ENCODE data around the gene CREG2. TPM values are rescaled to one million over a fixed set of nuclear protein-coding genes. Genes with fewer than 3 reads are reported as not detected.

The CREG2 gene
- total RNA-seq, 1 experiment from 2014 or later, result 0.21 TPM

DNA sequence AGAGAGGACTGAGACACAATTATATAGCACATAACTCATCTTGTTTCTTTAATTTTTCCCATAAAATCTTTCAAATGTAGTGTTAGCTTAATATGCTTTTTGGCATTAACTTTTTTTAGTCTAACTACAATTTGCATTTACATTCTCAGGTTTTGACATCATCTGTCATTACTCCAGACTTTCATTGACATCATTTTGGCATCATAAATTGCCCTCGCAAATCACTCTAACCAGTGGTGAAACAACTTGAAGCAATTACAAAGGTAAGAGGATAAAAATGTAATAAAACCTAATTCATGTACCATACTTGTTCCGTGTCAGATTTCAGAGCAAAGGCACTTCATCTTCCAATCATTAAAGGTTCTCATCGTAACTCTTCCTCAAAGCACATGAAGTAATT lies 46.2 kb upstream of the CREG2 start:
- Histone ChIP-seq H3K36me3 (ENCODE audit: control insufficient read depth, insufficient read depth, low read length) (no peaks in the 10 kb centered on the region), H3K4me1 (ENCODE audit: control insufficient read depth, insufficient read depth, low read length) (no peaks in the 10 kb centered on the region), H3K27ac (ENCODE audit: low read length) (no peak overlapping the region), H3K4me3 (ENCODE audit: low read depth in 2 of 2, low read length in 2 of 2) (no peak overlapping the region), H3K27me3 (ENCODE audit: control insufficient read depth, insufficient read depth, low read length) (no peaks in the 10 kb centered on the region; the same call in none of the 2 replicates), H3K9me3 (ENCODE audit: control insufficient read depth, insufficient read depth, low read depth, low read length) (no peaks in the 10 kb centered on the region)
- ChIA-PET POLR2A (no interaction called here), CTCF (no interaction called here)
- ATAC-seq (no peak), DNase-seq (ENCODE audit: low read depth, low spot score) (no peak)
- intact Hi-C loops (cut with micrococcal nuclease; ENCODE audit: unreplicated experiment), result no loop called here
- TF ChIP-seq, protein P1, sequence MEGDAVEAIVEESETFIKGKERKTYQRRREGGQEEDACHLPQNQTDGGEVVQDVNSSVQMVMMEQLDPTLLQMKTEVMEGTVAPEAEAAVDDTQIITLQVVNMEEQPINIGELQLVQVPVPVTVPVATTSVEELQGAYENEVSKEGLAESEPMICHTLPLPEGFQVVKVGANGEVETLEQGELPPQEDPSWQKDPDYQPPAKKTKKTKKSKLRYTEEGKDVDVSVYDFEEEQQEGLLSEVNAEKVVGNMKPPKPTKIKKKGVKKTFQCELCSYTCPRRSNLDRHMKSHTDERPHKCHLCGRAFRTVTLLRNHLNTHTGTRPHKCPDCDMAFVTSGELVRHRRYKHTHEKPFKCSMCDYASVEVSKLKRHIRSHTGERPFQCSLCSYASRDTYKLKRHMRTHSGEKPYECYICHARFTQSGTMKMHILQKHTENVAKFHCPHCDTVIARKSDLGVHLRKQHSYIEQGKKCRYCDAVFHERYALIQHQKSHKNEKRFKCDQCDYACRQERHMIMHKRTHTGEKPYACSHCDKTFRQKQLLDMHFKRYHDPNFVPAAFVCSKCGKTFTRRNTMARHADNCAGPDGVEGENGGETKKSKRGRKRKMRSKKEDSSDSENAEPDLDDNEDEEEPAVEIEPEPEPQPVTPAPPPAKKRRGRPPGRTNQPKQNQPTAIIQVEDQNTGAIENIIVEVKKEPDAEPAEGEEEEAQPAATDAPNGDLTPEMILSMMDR (IDR thresholded peaks at IDR 0.05), result no peak
- no peak for TF ChIP-seq TCF7L2 (IDR thresholded peaks at IDR 0.05; ENCODE audit: low read depth, low read length)
- no peak for TF ChIP-seq POLR2AphosphoS5 (IDR thresholded peaks at IDR 0.05; ENCODE audit: low read depth, low read length)
- TF ChIP-seq SIN3A (IDR thresholded peaks at IDR 0.05; ENCODE audit: borderline replicate concordance, insufficient read depth, low read depth, low read length), result no peak
- TF ChIP-seq, protein P2, sequence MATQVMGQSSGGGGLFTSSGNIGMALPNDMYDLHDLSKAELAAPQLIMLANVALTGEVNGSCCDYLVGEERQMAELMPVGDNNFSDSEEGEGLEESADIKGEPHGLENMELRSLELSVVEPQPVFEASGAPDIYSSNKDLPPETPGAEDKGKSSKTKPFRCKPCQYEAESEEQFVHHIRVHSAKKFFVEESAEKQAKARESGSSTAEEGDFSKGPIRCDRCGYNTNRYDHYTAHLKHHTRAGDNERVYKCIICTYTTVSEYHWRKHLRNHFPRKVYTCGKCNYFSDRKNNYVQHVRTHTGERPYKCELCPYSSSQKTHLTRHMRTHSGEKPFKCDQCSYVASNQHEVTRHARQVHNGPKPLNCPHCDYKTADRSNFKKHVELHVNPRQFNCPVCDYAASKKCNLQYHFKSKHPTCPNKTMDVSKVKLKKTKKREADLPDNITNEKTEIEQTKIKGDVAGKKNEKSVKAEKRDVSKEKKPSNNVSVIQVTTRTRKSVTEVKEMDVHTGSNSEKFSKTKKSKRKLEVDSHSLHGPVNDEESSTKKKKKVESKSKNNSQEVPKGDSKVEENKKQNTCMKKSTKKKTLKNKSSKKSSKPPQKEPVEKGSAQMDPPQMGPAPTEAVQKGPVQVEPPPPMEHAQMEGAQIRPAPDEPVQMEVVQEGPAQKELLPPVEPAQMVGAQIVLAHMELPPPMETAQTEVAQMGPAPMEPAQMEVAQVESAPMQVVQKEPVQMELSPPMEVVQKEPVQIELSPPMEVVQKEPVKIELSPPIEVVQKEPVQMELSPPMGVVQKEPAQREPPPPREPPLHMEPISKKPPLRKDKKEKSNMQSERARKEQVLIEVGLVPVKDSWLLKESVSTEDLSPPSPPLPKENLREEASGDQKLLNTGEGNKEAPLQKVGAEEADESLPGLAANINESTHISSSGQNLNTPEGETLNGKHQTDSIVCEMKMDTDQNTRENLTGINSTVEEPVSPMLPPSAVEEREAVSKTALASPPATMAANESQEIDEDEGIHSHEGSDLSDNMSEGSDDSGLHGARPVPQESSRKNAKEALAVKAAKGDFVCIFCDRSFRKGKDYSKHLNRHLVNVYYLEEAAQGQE (IDR thresholded peaks at IDR 0.05; ENCODE audit: insufficient read depth in 1 of 2, low read depth in 2 of 2, low read length in 1 of 2), result no peak
- BruUV-seq (replicated peaks), result no TSS peak
- in situ Hi-C loops (cut with HindIII; ENCODE audit: low pct_unique_long_range_greater_than_20kb, low sequenced_read_pairs), result no loop called here

DNA sequence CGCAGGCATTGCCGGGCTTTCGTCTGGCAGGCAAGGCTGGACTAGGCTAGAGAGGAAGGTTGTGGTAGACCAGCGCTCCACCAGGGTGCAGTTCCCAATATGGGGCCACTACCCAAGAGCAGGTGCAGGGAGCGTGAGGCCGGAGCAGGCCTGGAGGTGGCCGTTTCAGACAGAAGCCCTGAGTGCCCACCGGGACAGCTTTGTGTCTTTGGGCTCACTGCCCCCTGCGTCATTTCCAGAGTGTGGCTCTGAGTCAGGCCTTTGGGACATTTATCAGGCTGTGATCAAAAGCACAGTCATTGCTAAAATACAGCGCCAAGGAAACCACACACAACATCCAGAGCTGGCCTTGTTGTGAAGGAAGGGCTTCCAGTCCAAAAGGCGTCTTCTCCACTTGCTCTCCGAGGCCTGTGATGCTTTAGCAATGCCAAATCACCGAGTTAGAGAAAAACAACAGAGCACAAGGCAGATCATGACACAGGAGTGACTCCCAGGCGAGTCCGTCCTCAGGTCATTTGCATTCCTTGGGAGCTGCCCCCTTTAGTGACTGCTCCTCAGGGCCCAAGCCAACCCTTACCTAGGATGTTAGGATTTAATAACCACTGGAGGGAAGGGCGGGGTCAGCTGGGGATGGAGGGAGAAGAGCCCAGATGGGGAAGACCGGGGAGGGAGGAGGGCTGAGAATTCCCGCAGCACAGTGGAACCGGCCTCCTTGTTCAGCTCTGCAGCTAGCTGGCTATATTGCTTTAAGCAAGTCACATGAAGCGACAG lies 45.3 kb upstream of the CREG2 start:
- POLR2A ChIA-PET, result no interaction called here
- Histone ChIP-seq H3K4me1 (ENCODE audit: control insufficient read depth, insufficient read depth, low read length) (no peaks in the 10 kb centered on the region), H3K27me3 (ENCODE audit: control insufficient read depth, insufficient read depth, low read length) (no peaks in the 10 kb centered on the region; the same call in none of the 2 replicates), H3K27ac (ENCODE audit: low read length) (no peak overlapping the region), H3K36me3 (ENCODE audit: control insufficient read depth, insufficient read depth, low read length) (no peaks in the 10 kb centered on the region), H3K9me3 (ENCODE audit: control insufficient read depth, insufficient read depth, low read depth, low read length) (no peaks in the 10 kb centered on the region), H3K4me3 (ENCODE audit: low read depth in 2 of 2, low read length in 2 of 2) (no peak overlapping the region)
- no TSS peak for BruUV-seq (replicated peaks)
- TF ChIP-seq, protein P2 (IDR thresholded peaks at IDR 0.05; ENCODE audit: insufficient read depth in 1 of 2, low read depth in 2 of 2, low read length in 1 of 2), result no peak
- TF ChIP-seq TCF7L2 (IDR thresholded peaks at IDR 0.05; ENCODE audit: low read depth, low read length) (no peak), SIN3A (IDR thresholded peaks at IDR 0.05; ENCODE audit: borderline replicate concordance, insufficient read depth, low read depth, low read length) (no peak), POLR2AphosphoS5 (IDR thresholded peaks at IDR 0.05; ENCODE audit: low read depth, low read length) (no peak)
- TF ChIP-seq, protein P1 (IDR thresholded peaks at IDR 0.05), result no peak
- DNase-seq (ENCODE audit: low read depth, low spot score) (no peak), ATAC-seq (0 out of 2 replicates have a peak, but pooled peaks have one; percentile 12)
- in situ Hi-C loops (cut with HindIII; ENCODE audit: low pct_unique_long_range_greater_than_20kb, low sequenced_read_pairs), result no loop called here
- CTCF ChIA-PET, result no interaction called here
- intact Hi-C loops (cut with micrococcal nuclease; ENCODE audit: unreplicated experiment), result no loop called here
